Activated CD4-positive, CD25-positive, alpha-beta regulatory T cell (primary cell): ENCODE measurements around the gene SLC16A13.

ENCODE experiments used
- DNase-seq, 4 experiments: peaks; one replicate each; lab custom pipeline; 2025; lab: John Stamatoyannopoulos, UW

The SLC16A13 gene

DNA sequence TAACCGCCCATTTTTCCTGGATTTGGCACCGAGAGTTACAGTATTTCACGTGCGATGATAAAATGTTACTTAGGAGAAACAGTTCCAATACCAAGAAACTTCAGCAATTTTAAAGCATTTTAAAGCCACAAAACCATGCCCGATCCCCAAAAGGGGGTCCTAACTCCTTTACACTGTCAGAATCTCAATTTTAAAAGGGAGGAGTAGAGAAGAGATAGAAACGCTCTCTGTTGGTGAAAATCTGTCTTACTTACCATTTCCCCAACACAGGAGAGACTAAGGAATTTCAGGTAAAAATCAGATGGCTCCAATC lies 23.9 kb upstream of the SLC16A13 start:
- no peak for DNase-seq

DNA sequence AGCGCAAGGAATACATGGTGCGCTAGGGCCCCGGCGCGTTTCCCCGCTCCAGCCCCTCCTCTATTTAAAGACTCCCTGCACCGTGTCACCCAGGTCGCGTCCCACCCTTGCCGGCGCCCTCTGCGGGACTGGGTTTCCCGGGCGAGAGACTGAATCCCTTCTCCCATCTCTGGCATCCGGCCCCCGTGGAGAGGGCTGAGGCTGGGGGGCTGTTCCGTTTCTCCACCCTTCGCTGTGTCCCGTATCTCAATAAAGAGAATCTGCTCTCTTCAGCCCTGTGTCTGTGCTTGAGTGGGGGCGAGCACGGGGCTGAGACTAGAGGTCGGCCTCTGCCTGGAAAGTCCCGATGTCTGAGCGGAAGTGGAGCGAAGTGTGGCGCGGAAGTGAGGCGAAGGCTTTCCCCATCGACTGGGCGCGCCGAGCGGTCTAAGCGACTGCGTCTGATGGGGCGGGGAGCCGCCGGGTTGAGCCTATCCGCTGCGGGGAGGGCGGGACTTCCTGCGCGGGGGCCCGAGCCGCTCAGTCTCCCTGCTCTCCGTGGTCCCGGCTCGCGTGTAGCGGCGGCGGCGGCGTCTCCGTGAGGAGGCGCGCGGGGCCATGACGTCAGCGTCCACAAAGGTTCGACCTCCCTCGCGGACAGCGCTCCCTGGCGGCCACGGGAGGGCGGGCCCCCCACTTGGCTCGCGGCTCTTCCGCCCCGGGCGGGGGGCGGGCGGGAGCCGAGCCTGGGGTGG lies 21.4 kb upstream of the SLC16A13 start:
- peak; percentile 92 to 97 (median 95) for DNase-seq

DNA sequence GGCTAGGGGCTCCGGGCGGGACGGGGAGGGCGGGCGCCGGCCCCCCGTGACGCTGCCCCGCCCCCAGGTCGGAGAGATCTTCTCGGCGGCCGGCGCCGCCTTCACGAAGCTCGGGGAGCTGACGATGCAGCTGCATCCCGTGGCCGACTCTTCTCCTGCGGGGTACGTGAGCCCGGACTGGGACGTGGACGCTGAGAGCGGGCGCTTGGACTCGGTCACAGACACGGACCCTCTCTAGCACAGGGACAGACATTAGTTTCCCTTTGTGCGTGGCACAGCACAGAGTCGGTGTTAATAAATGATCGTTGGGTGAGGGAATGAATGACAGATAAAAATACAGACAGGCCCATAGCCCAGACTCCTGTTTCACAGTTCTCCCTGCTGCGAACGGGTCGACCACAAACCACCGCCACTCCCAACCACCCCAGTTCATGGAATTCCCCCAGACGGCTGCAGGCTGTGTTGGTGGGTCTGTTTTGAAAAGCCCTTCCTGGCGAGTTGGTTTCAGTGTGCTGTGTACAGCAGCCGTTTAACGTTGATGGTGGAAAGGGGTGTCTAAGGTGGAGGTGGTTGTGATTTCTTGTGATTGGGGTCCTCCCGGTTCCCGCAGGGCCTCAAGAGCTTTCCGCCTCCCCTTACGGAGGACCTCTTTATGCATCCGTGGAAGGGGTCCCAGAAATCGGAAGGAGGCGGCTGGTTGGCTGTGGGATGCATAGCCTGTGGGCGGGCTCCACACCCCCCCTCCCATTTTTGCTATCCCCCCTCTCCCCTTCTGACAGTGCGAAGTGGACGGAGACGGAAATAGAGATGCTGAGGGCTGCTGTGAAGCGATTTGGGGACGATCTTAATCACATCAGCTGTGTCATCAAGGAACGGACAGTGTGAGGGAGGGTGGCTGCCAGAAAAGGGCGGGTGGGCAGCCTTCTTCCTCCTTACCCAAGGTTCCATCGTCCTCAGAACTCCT lies 20.5 kb upstream of the SLC16A13 start:
- peak in 3 of 4 experiments; percentile 35 to 37 (median 36) for DNase-seq

DNA sequence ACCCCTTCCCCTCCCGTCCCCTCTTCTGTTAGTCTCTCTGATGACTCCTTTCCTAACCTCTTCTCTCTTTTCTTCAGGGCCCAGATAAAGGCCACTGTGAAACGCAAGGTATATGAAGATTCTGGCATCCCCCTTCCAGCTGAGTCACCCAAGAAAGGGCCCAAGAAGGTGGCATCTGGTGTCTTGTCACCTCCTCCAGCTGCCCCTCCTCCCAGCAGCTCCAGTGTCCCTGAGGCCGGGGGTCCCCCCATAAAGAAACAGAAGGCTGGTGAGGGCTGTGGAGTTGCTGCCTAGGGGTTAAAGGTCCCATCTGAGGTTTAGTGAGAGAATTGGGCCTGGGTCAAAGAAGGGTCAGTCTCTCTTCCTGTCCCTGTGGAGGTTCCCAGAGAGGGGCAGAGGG lies 19.4 kb upstream of the SLC16A13 start:
- no peak for DNase-seq

DNA sequence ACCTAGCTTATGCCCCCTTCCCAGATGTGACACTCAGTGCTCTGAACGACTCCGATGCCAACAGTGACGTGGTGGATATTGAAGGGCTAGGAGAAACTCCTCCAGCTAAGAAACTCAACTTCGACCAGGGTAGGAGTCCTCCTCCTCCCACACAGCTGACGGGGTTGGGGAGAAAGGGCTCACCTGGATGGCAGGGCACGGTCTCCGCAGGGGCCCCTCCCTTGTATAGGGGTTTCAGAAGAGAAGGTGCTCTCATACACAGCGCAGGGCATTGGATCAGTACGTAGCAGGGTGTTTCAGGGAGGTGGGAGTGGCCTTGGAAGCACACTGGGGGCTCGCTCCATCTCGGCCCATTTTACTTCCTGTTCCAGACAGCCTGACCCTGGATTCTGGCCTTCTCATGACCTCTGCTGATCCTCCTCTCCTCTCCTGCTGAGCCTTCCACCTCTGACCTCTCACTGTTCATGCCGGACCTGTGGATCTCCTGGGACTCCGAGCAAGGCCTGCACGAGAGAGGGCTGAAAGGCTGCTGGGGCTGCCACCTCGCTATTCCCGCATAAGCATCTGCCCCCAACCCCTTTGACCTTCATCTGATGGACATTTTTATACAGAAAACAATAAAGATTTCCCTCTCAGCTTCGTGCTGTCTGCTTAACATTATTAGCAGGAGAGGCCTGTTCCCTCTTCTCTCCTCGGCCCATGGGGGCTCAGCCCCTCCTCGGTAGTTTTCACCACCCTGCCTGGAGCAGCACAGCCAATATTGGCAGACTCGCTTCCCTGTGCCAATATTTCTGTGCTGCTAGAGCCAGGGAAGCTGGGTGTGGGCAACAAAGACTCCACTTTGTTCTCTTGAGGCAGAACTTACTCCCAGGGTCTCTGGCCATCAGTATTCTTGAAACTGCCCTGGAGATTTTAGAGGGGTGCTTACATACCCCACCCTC lies 18.7 kb upstream of the SLC16A13 start:
- no peak for DNase-seq

DNA sequence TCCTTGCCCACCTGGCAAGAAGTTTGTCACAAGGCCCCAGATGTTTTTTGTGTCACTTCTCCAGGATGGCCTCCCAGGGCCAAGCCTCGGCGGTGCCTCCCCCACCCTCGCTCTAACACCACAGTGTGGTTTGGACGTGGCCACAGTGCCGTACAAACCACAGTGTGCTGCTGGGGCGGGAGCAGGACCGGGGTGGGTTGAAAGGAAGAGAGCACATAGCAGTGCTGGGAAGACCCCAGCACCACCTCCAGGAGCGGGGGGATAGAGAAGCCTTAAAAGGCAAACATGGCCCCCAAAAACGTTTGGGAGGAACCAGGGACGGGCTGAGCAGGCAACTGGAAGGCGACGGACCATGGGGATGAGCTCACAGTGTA lies 18.0 kb upstream of the SLC16A13 start:
- no peak for DNase-seq

DNA sequence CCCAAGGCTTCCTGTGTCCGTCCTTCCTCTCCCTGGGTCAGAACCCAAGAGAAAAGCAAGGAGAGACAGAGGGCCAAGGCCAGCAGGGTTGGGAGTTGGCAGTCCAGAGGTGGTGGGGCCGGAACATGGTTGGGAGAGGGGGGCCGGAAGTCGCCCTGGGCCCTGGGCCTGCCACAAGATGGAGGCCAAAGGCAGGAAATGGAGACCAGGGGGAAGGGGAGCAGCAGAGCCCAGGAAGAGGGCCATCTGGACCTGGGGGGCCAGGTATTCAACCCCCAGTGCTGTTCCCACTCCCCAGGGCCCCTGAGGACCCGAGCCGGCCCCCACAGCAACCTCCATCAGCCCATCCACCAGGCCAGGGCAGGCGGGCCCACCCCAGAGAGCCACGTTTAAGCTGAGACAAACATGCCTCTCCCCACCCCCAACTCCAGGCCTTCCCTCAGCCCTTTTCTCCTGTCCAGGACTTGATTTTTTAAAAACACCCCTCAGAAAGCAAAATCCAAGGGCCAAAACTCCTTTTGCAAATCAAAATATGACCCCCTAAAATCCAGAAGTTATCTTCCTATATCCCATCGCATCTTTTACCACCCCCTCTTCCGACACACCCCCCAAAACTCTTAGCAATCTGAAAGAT lies 17.4 kb upstream of the SLC16A13 start:
- no peak for DNase-seq

DNA sequence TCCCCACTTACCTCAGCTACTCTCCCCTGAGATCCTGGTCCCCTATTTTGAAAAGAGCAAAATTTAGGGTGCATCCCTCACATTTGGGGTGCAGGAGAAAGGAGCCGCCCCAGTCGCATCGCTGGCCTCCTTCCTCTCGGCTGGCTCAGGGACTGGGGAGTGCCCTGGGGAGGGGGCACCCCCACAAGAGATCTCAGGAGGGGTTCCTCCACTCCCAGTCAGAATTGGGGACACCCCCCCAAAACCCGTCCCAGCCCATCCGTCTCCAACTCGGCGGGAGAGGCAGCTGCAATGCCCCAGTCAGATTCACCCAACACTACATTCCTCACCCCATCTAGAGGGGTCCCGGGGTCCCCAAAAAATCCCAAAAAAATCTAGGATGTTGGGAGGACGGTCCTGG lies 16.4 kb upstream of the SLC16A13 start:
- DNase-seq: no peak

DNA sequence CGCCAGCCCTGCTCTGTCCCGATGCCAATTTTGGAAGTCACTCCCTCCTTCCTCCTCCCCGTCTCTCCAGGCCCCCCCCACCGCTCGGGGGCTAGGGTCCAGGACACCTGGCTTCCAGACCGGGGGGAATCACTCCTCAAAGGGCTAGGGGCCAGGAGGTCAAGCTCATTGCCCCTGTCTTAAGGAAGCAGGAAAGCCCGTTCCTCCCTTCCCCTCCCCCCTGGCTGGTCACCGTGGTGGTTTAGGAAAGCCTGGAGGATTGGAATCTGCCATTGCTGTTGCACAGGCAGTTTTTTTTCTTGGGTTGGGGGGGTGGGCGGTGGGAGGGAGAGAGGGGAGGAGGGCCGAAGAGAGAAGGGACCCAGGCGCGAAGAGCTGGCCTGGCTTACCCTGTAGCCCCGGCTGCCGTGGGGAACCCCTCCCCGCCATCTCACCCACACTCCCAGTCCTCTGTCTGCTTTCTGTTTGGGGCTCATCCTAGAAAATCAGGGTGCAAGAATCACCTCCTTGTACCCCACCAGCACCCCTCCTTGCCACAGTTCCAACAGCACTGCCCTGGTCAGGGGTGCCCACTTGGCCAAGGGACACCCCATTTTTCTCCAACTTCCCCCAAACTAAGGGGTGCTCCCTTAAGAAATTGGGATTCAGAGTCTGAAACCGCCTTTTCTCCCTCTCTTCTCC lies 15.8 kb upstream of the SLC16A13 start:
- no peak for DNase-seq

DNA sequence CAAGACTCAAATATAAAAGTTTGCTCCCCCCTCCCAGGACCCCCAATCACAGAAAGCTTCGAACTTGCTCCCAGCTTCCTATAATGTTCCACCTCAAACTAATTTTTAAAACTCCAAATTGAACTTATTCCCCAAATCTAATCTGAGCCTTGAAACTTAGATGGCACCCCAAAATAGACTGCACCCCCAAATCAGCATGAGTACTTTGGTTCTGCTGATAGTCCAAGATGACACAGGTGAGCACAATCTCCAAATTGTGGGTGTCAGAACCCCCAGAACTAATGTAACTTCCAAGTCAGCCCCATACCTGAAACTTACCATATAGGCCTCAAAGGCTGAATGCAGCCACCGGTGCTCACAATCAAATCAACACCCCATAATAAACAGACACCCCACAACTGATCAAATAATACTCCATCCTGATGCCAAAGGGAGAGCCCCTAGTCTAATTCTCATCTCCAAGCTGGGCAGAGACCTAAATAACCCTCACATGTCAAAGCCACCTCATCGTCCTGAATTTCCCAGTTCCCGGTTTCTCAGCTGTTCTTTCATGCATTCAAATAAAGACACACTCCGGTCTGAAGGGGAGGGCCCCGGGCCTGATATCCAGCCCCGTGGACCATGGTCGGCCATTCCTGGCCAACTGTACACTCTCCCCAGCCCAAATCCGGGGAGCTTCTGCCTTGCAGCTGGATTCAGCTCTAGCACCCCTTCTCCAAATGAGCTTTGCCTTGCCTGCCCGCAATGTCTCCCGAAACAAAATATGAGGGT lies 14.7 kb upstream of the SLC16A13 start:
- no peak for DNase-seq

DNA sequence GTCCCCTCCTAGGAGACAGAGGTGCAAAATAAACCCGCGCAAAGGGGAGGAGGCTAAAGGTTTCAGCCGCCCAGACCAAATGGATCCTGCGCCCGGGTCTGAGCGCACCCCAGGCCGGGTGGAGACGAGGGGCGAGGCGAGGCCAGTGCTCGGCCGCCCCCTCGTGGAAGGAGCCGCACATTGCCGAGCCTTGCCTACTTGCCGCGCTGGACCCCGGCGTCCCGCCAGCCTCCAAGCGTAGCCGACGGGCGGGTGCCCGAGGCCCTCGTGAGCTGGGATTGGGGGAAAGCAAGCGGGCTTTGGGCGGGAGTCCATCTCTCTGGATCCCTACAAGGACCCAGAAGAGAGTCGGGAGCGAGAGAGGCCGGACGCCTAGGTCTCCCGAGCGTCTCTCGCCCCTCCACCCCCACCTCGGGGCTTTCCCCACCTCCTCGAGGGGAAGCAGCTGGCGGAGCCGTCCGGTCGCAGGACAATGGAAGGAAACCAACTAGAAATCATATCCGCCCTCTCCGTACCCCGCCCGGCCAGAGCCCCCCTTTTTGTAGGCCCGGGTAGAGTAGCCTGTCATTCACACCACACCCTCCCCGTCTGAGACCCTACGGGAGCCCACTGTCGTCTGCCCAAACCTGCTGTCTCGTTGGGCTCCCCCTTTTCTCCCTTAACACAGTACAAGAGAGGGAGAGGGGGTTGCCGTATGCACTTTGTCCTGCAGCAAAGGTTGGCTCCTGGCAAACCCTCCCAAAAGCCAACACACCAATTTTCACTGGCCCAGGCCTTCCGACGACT lies 13.6 kb upstream of the SLC16A13 start:
- peak; percentile 56 to 75 (median 62) for DNase-seq

DNA sequence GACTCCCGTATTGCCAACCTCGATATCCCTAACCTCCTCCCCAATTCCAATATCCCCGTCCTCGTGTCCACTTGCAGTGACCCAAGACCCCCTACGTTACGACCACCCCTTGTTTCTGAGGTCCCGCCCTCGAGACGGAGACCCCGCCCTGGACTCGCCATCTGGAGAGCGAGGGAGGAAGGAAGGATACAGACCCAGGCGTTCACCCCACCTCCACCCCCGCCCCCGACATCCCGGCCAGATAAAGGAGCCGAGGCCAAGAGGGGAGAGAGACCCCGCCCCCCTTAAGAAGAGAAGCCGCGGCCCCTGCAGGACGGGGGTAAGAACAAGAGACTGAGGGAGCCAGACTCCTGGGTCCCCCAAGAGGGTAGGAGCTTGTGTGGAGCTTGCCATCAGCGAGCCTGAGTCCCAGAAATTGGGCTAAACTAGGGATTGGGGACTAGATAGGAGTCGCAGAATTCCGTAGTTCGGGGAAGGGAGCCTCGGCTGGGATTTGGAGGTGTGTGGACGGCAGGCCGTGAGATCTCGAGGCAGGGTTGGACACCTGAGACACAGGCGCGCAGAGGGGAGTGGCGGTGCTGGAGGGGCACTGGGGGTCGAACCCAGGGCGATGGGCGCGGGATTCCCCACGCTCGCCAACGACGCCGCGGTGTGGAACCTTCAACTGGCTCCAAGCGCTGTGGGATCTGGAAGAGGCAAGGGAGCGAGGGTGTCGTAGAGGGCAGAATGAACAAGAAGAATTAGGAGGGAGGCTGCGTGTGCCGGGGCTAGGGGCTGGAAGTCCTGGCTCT lies 12.8 kb upstream of the SLC16A13 start, which contains the start of gene BCL6B:
BCL6B (plus strand) TSS at position 270 of the 791 bp plus-strand sequence. CDS start 622 bp downstream, outside the sequence.
- no peak for DNase-seq

DNA sequence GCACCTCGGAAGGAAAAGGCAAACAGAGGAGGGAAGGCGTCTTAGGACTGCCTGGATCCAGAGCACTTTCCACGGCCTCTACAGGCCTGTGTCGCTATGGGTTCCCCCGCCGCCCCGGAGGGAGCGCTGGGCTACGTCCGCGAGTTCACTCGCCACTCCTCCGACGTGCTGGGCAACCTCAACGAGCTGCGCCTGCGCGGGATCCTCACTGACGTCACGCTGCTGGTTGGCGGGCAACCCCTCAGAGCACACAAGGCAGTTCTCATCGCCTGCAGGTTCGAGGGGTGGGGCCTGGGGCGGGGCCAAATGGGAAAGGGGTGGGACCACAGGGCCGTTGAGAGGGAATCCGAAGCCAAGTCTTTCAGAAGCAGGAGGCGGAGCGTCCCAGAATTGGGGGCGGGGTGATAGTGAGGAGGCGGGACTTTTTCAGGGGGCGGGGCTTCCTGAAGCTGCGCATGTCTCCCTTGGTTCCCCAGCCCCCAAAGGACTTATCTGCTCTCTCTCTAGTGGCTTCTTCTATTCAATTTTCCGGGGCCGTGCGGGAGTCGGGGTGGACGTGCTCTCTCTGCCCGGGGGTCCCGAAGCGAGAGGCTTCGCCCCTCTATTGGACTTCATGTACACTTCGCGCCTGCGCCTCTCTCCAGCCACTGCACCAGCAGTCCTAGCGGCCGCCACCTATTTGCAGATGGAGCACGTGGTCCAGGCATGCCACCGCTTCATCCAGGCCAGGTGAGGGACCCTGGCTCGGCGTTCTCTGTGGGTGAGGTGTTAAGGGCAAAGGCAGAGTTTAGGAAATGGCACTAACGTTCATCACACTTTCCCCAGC lies 12.0 kb upstream of the SLC16A13 start:
- DNase-seq: peak; percentile 77 to 92 (median 81)

DNA sequence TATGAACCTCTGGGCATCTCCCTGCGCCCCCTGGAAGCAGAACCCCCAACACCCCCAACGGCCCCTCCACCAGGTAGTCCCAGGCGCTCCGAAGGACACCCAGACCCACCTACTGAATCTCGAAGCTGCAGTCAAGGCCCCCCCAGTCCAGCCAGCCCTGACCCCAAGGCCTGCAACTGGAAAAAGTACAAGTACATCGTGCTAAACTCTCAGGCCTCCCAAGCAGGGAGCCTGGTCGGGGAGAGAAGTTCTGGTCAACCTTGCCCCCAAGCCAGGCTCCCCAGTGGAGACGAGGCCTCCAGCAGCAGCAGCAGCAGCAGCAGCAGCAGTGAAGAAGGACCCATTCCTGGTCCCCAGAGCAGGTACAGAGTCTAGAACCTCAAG lies 11.4 kb upstream of the SLC16A13 start:
- DNase-seq: no peak

DNA sequence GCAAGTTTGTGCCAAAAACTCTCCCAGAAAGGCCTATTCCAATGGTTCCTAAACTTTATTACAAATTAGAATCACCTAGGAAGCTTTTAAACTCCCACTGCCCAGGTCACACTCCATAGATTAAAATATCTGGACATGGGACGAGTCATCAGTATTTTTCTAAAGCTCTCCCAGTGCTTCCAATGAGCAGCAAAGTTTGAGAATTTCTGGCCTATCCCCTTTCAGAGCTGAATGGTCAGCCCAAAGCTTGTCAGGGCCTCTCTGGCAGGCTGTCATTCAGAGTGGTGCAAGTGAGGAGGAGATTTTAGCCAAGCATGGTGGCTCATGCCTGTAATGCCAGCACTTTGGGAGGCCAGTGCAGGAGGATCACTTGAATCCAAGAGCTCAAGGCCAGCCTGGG lies 10.6 kb upstream of the SLC16A13 start:
- DNase-seq: no peak

DNA sequence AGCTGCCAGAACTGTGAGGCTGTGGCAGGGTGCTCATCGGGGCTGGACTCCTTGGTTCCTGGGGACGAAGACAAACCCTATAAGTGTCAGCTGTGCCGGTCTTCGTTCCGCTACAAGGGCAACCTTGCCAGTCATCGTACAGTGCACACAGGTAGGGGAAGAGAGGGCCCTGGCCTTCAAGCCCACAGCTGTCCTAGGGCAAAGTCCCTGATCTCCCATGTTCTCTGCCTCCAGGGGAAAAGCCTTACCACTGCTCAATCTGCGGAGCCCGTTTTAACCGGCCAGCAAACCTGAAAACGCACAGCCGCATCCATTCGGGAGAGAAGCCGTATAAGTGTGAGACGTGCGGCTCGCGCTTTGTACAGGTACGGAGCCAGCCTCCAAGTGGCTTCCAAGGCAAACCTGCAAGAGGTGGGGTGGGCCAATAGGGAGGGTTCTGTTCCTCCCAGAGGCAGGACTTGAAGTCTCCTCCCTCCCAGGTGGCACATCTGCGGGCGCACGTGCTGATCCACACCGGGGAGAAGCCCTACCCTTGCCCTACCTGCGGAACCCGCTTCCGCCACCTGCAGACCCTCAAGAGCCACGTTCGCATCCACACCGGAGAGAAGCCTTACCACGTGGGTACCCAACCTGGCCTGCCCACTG lies 9.2 kb upstream of the SLC16A13 start:
- no peak for DNase-seq

DNA sequence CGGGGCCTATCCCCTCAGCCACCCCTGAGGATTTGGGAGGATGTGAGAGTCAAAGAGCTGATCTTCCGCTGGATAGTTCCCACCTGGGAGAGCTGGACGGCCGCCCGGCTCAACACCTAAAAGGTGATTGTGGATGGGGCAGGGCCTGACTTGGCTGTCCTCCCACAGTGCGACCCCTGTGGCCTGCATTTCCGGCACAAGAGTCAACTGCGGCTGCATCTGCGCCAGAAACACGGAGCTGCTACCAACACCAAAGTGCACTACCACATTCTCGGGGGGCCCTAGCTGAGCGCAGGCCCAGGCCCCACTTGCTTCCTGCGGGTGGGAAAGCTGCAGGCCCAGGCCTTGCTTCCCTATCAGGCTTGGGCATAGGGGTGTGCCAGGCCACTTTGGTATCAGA lies 8.5 kb upstream of the SLC16A13 start:
- no peak for DNase-seq
